HCT116 (cell line): Measurements from ENCODE around the gene CRIP2. TPM values are rescaled to one million over a fixed set of nuclear protein-coding genes. Genes with fewer than 3 reads are reported as not detected.

Source experiments
- ATAC-seq: fragments of 200-7000 bp; cut with Tn5 transposase; 2 replicates; pipeline ENCODE4 v1.9.1; 2020; ENCODE audit warnings: mild to moderate bottlenecking, moderate library complexity
- BruUV-seq: library from RNA; stranded (reverse); fragments of 400-500 nt; replicated peaks from 2 replicates; lab custom pipeline; 2021; lab: Mats Ljungman, UMichigan
- CTCF ChIA-PET: fragments of 300-600 bp; sonication (Branson Sonifier 250); formaldehyde crosslinking; loops from one replicate; lab custom pipeline; 2021; ENCODE audit warnings: antibody characterized with exemption; lab: Charles Lee
- POLR2A ChIA-PET: fragments of 300-600, 350-600 bp; sonication (Branson Sonifier 250); formaldehyde crosslinking; loops from one replicate; lab custom pipeline; 2021; ENCODE audit warnings: antibody characterized with exemption; lab: Charles Lee
- RAD21 ChIA-PET, 2 experiments: fragments of 300-600 bp; sonication (Branson Sonifier 250); formaldehyde crosslinking; loops; one replicate each; lab custom pipeline; 2023; ENCODE audit warnings: low total read pairs in 2 of 2; ENCODE audit not compliant: uncharacterized antibody in 2 of 2, unreplicated experiment in 2 of 2, low non-redundant PET in 1 of 2; lab: Charles Lee
- DNase-seq: peaks from one replicate; pipeline ENCODE4 v3.0.0-alpha.2; 2010; ENCODE audit warnings: low read depth, low spot score
- H2AFZ ChIP-seq: fragments of 200-600 bp; shearing (Covaris generic), sonication (generic); 2 replicates; pipeline ENCODE4 v1.6.1; 2017; ENCODE audit warnings: low read depth, mixed run types, mixed read lengths, antibody characterized with exemption, low read length; ENCODE audit not compliant: poor library complexity, severe bottlenecking
- H3K27ac ChIP-seq: 2 replicates; pipeline ENCODE4 v1.5.1; 2012; ENCODE audit warnings: low read depth, low read length
- H3K27me3 ChIP-seq: fragments of 200-600 bp; sonication (generic); 2 replicates; pipeline ENCODE4 v1.6.1; 2016; ENCODE audit warnings: mixed run types, low read length, mixed read lengths; ENCODE audit not compliant: insufficient read depth
- H3K36me3 ChIP-seq, 2 experiments: fragments of 200-500 bp in 1 of 2; fragments of 200-600 bp in 1 of 2; sonication (Bioruptor generic) in 1 of 2; sonication (generic) in 1 of 2; 2 replicates each; pipeline versions ENCODE4 v1.5.1 to v1.6.1; 2014 to 2016; ENCODE audit warnings: low read length in 2 of 2, inconsistent platforms in 1 of 2, mixed read lengths in 1 of 2, mixed run types in 1 of 2; ENCODE audit not compliant: insufficient read depth in 2 of 2, control insufficient read depth in 1 of 2
- H3K4me1 ChIP-seq, 2 experiments: fragments of 200-600 bp in 1 of 2; sonication (generic) in 1 of 2; 2 replicates each; pipeline versions ENCODE4 v1.5.1 to v1.6.1; 2012 to 2017; ENCODE audit warnings: low read length in 2 of 2, inconsistent platforms in 1 of 2, mild to moderate bottlenecking in 1 of 2, mixed read lengths in 1 of 2, mixed run types in 1 of 2, moderate library complexity in 1 of 2; ENCODE audit not compliant: insufficient read depth in 2 of 2, control insufficient read depth in 1 of 2
- H3K4me2 ChIP-seq: fragments of 200-600 bp; sonication (generic); 2 replicates; pipeline ENCODE4 v1.6.1; 2017; ENCODE audit warnings: mixed run types, low read length, mixed read lengths
- H3K4me3 ChIP-seq, 2 experiments: fragments of 200-600 bp in 1 of 2; sonication (generic) in 1 of 2; replicated peaks in 1 of 2; 2 replicates each; pipeline ENCODE4 v1.5.1; 2011 to 2016; ENCODE audit warnings: low read length in 2 of 2, control low read depth in 1 of 2, low read depth in 1 of 2, mild to moderate bottlenecking in 1 of 2, mixed read lengths in 1 of 2, mixed run types in 1 of 2
- H3K79me2 ChIP-seq: fragments of 200-600 bp; sonication (generic); 2 replicates; pipeline ENCODE4 v1.6.1; 2017; ENCODE audit warnings: mild to moderate bottlenecking, mixed run types, low read length, moderate library complexity, mixed read lengths; ENCODE audit not compliant: insufficient read depth
- H3K9ac ChIP-seq: fragments of 200-600 bp; sonication (generic); 2 replicates; pipeline ENCODE4 v1.6.1; 2016; ENCODE audit warnings: low read length, mixed read lengths
- H3K9me2 ChIP-seq: fragments of 200-600 bp; sonication (generic), shearing (Covaris generic); 2 replicates; pipeline ENCODE4 v1.6.1; 2017; ENCODE audit warnings: mixed run types, mild to moderate bottlenecking, moderate library complexity; ENCODE audit not compliant: insufficient read depth
- H3K9me3 ChIP-seq, 2 experiments: fragments of 200-500 bp in 1 of 2; fragments of 200-600 bp in 1 of 2; sonication (Bioruptor generic) in 1 of 2; sonication (generic) in 1 of 2; 2 replicates each; pipeline ENCODE4 v1.6.1; 2014 to 2017; ENCODE audit warnings: low read length in 2 of 2, mixed read lengths in 2 of 2, inconsistent platforms in 1 of 2, low read depth in 1 of 2, mild to moderate bottlenecking in 1 of 2, mixed run types in 1 of 2, moderate library complexity in 1 of 2; ENCODE audit not compliant: control insufficient read depth in 1 of 2, insufficient read depth in 1 of 2
- H4K20me1 ChIP-seq: fragments of 200-600 bp; sonication (generic), shearing (Covaris generic); 2 replicates; pipeline ENCODE4 v1.6.1; 2017; ENCODE audit warnings: mixed run types, mild to moderate bottlenecking, moderate library complexity; ENCODE audit not compliant: insufficient read depth
- CBX3 ChIP-seq: IDR thresholded peaks from 2 replicates; pipeline ENCODE4 v1.6.1; 2012; ENCODE audit warnings: low read depth
- POLR2AphosphoS5 ChIP-seq: IDR thresholded peaks from 2 replicates; pipeline ENCODE4 v1.6.1; 2011; ENCODE audit warnings: mild to moderate bottlenecking, low read depth, low read length, moderate library complexity
- SP1 ChIP-seq: IDR thresholded peaks from 2 replicates; pipeline ENCODE4 v1.6.1; 2012; ENCODE audit warnings: low read depth
- TCF7L2 ChIP-seq: IDR thresholded peaks from 2 replicates; pipeline ENCODE4 v1.7.0; 2011; ENCODE audit warnings: borderline replicate concordance, inconsistent platforms; ENCODE audit not compliant: insufficient read depth, insufficient read length; ENCODE audit errors: extremely low read depth
- YY1 ChIP-seq: IDR thresholded peaks from 2 replicates; pipeline ENCODE4 v1.6.1; 2011; ENCODE audit warnings: low read length, low read depth, moderate library complexity, mild to moderate bottlenecking; ENCODE audit not compliant: insufficient replicate concordance; ENCODE audit errors: extremely low read depth
- intact Hi-C: fragments of 100-400 bp; cut with micrococcal nuclease; formaldehyde crosslinking; loops from 2 replicates; pipeline ENCODE4 v1.10.0; 2022
- total RNA-seq: library from RNA; stranded (reverse); gene quantifications from one replicate; pipeline ENCODE4 v1.2.1, GENCODE V29; 2021; ENCODE audit not compliant: unreplicated experiment
- TF ChIP-seq, protein P1 (sequence below): IDR thresholded peaks from 2 replicates; pipeline ENCODE4 v1.6.1; 2012

Gene CRIP2
- total RNA-seq, 1 experiment from 2014 or later: 31.1 TPM

DNA sequence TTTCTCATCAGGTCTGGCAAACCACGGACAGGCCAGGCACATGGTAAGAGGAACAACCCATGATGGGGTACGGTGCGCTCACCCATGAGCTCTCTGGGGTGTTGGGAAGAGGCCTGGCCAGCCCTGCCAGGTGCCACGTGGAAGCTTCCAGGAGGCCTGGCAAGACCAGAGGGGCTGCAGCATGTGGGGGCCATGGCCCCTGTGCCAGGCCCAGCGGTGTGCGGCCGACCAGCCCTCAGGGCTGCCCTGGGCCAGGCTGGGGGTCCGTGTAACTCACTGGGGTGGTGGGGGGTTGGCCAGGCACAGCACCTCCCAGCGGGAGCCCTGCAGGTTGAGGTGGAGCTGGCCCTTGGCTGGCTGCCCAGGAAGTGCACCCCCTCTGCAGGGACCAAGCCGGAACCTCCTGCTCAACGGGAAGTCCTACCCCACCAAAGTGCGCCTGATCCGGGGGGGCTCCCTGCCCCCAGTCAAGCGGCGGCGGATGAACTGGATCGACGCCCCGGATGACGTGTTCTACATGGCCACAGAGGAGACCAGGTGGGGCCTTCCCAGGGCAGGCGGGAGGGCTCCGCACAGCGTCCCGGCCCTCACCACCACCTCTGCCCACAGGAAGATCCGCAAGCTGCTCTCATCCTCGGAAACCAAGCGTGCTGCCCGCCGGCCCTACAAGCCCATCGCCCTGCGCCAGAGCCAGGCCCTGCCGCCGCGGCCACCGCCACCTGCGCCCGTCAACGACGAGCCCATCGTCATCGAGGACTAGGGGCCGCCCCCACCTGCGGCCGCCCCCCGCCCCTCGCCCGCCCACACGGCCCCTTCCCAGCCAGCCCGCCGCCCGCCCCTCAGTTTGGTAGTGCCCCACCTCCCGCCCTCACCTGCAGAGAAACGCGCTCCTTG is 4.9 kb upstream of the CRIP2 start:
- ATAC-seq (no peak), DNase-seq (no peak)
- Histone ChIP-seq H3K4me3 (no peak overlapping the region), H3K9me2 (no peaks in the 10 kb centered on the region), H3K27me3 (no peaks in the 10 kb centered on the region), H3K36me3 (peaks cover 0 to 10% of the 10 kb centered on the region in 2 experiments; a peak in 2 of 4 replicates), H2AFZ (no peak overlapping the region), H3K4me1 (peaks cover 27 to 32% of the 10 kb centered on the region in 2 experiments), H3K27ac (no peak overlapping the region; the same call in 1 of the 2 replicates), H3K79me2 (no peaks in the 10 kb centered on the region), H3K9ac (no peak overlapping the region), H3K4me2 (no peak overlapping the region), H4K20me1 (no peaks in the 10 kb centered on the region), H3K9me3 (no peaks in the 10 kb centered on the region)
- ChIA-PET RAD21 (interaction anchor here in 1 of 2 experiments (0.8 kb wide), 1 partner anchor 486 kb away, joined by 5 read pairs; no protein-coding TSS in a partner anchor), CTCF (interaction anchor here (4.7 kb wide), 1 partner anchor 12 kb away, joined by 20 read pairs; no protein-coding TSS in a partner anchor), POLR2A (no interaction called here)
- intact Hi-C loops: no loop called here
- BruUV-seq: no TSS peak
- TF ChIP-seq, protein P1, sequence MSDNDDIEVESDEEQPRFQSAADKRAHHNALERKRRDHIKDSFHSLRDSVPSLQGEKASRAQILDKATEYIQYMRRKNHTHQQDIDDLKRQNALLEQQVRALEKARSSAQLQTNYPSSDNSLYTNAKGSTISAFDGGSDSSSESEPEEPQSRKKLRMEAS: no peak
- TF ChIP-seq YY1: no peak
- TF ChIP-seq CBX3: no peak
- no peak for TF ChIP-seq POLR2AphosphoS5
- no peak for TF ChIP-seq SP1
- no peak for TF ChIP-seq TCF7L2
